ENCODE measurements around the gene P2RY2. TPM values are rescaled to one million over a fixed set of nuclear protein-coding genes. Genes with fewer than 3 reads are reported as not detected.

The P2RY2 gene
- total and polyA plus RNA-seq, 9 of the 15 experiments (the other 6 are each of a cell fraction or from before 2014, with no cell fraction given) = not detected

- TF ChIP-seq, protein P1, sequence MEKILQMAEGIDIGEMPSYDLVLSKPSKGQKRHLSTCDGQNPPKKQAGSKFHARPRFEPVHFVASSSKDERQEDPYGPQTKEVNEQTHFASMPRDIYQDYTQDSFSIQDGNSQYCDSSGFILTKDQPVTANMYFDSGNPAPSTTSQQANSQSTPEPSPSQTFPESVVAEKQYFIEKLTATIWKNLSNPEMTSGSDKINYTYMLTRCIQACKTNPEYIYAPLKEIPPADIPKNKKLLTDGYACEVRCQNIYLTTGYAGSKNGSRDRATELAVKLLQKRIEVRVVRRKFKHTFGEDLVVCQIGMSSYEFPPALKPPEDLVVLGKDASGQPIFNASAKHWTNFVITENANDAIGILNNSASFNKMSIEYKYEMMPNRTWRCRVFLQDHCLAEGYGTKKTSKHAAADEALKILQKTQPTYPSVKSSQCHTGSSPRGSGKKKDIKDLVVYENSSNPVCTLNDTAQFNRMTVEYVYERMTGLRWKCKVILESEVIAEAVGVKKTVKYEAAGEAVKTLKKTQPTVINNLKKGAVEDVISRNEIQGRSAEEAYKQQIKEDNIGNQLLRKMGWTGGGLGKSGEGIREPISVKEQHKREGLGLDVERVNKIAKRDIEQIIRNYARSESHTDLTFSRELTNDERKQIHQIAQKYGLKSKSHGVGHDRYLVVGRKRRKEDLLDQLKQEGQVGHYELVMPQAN (IDR thresholded peaks at IDR 0.05; ENCODE audit: borderline replicate concordance) = no peak
- no peak for TF ChIP-seq SIN3B (IDR thresholded peaks at IDR 0.05; ENCODE audit: low read depth)
These were observed 45.6 kb downstream of the P2RY2 start (continued) for GRCh38 chr11:73263640-73264039.

GRCh38 chr11:73265278-73265810 lies 47.3 kb downstream of the P2RY2 start:
- POLR2A ChIA-PET = no interaction called here
- Histone ChIP-seq H3K4me3 (no peak overlapping the region), H3K4me2 (ENCODE audit: insufficient read depth, low read length) (no peak overlapping the region), H4K20me1 (replicated peaks; ENCODE audit: control insufficient read depth, insufficient read depth, low read length) (no peaks in the 10 kb centered on the region), H3K36me3 (ENCODE audit: control insufficient read depth, insufficient read depth, low read length) (no peaks in the 10 kb centered on the region), H3K27me3 (ENCODE audit: control insufficient read depth in 2 of 2, insufficient read depth in 2 of 2, low read length in 2 of 2) (peaks cover 20 to 65% of the 10 kb centered on the region in 2 experiments), H3K4me1 (replicated peaks in 1 of 2; ENCODE audit: control insufficient read depth in 2 of 2, insufficient read depth in 2 of 2, low read length in 2 of 2) (peaks cover 0 to 9% of the 10 kb centered on the region in 2 experiments; a peak in 1 of 5 replicates), H3K9me1 (ENCODE audit: control insufficient read depth, insufficient read depth, low read length) (no peaks in the 10 kb centered on the region), H3K27ac (ENCODE audit: extremely low read depth, low read depth, low read length) (no peak overlapping the region), H3K9ac (ENCODE audit: insufficient read depth in 1 of 2, low read depth in 2 of 2, low read length in 2 of 2) (no peak overlapping the region), H3K9me3 (replicated peaks; ENCODE audit: control insufficient read depth, insufficient read depth, low read depth, low read length) (no peaks in the 10 kb centered on the region), H3K79me2 (ENCODE audit: control insufficient read depth, insufficient read depth, low read length) (no peaks in the 10 kb centered on the region), H2AFZ (ENCODE audit: low read depth, low read length) (no peak overlapping the region)
- in situ Hi-C loops (cut with MboI) (no loop called here), intact Hi-C loops (cut with micrococcal nuclease) (no loop called here)
- CTCF ChIA-PET (ENCODE audit: low intra/inter-chr PET ratio) = no interaction called here
- BruUV-seq (replicated peaks) = no TSS peak
- FAIRE-seq (no peak), DNase-seq (ENCODE audit: extremely low read depth in 1 of 4, low spot score in 3 of 4) (no peak), ATAC-seq (no peak)
- 4% methylated on average over 2 of the region's 4 CpGs for WGBS (ENCODE audit: insufficient coverage, low coverage, missing lambda C conversion rate)
- TF ChIP-seq NR1H2 (CRISPR knock-in tag; IDR thresholded peaks at IDR 0.05) (no peak), TFE3 (CRISPR knock-in tag; IDR thresholded peaks at IDR 0.05) (no peak), PRMT5 (CRISPR knock-in tag; IDR thresholded peaks at IDR 0.05) (no peak), AFF1 (IDR thresholded peaks at IDR 0.05; ENCODE audit: low read depth in 1 of 2, partially characterized antibody in 2 of 2) (no peak), HDAC6 (IDR thresholded peaks at IDR 0.05; ENCODE audit: low read depth, low read length) (no peak), EP300 (IDR thresholded peaks at IDR 0.05; ENCODE audit: low read length) (no peak)
- TF ChIP-seq, protein P2, sequence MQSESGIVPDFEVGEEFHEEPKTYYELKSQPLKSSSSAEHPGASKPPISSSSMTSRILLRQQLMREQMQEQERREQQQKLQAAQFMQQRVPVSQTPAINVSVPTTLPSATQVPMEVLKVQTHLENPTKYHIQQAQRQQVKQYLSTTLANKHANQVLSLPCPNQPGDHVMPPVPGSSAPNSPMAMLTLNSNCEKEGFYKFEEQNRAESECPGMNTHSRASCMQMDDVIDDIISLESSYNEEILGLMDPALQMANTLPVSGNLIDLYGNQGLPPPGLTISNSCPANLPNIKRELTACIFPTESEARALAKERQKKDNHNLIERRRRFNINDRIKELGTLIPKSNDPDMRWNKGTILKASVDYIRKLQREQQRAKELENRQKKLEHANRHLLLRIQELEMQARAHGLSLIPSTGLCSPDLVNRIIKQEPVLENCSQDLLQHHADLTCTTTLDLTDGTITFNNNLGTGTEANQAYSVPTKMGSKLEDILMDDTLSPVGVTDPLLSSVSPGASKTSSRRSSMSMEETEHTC (IDR thresholded peaks at IDR 0.05) = no peak

Measured in K562 (cell line).